ENCODE measurements around the gene CHRNA4. TPM values are rescaled to one million over a fixed set of nuclear protein-coding genes. Genes with fewer than 3 reads are reported as not detected.

CHRNA4 gene
- total RNA-seq, 1 experiment from 2014 or later = not detected

- no peak overlapping the region for H3K4me3 ChIP-seq
- H3K27me3 ChIP-seq = no peaks in the 10 kb centered on the region
- no peaks in the 10 kb centered on the region for H3K9me3 ChIP-seq
- DNase-seq = peak; percentile 44
- H3K36me3 ChIP-seq = no peaks in the 10 kb centered on the region
These were observed 44.6 kb downstream of the CHRNA4 start for GRCh38 chr20:63316502-63316921.

- Histone ChIP-seq H3K4me3 (no peak overlapping the region), H3K9me3 (no peaks in the 10 kb centered on the region), H3K27me3 (no peaks in the 10 kb centered on the region), H3K36me3 (no peaks in the 10 kb centered on the region)
- DNase-seq = peak; percentile 1
These were observed 45.2 kb downstream of the CHRNA4 start for GRCh38 chr20:63315731-63316491.

- peak; percentile 0 for DNase-seq
- H3K9me3 ChIP-seq = no peaks in the 10 kb centered on the region
- no peak overlapping the region for H3K4me3 ChIP-seq
- H3K27me3 ChIP-seq = no peaks in the 10 kb centered on the region
- no peaks in the 10 kb centered on the region for H3K36me3 ChIP-seq
These were observed 45.9 kb downstream of the CHRNA4 start for GRCh38 chr20:63315240-63315689.

GRCh38 chr20:63314566-63315239 is 46.4 kb downstream of the CHRNA4 start:
- no peaks in the 10 kb centered on the region for H3K9me3 ChIP-seq
- no peak for DNase-seq
- no peaks in the 10 kb centered on the region for H3K36me3 ChIP-seq
- H3K27me3 ChIP-seq = no peaks in the 10 kb centered on the region
- H3K4me3 ChIP-seq = no peak overlapping the region

- Histone ChIP-seq H3K9me3 (no peaks in the 10 kb centered on the region), H3K4me3 (no peak overlapping the region), H3K27me3 (peaks cover under 1% of the 10 kb centered on the region; the same call in 1 of the 2 replicates), H3K36me3 (no peaks in the 10 kb centered on the region)
- DNase-seq = no peak
These were observed 47.1 kb downstream of the CHRNA4 start for GRCh38 chr20:63314015-63314471.

- Histone ChIP-seq H3K9me3 (no peaks in the 10 kb centered on the region), H3K36me3 (no peaks in the 10 kb centered on the region), H3K4me3 (no peak overlapping the region), H3K27me3 (peaks cover 3% of the 10 kb centered on the region; the same call in 1 of the 2 replicates)
- DNase-seq = no peak
These were observed 47.7 kb downstream of the CHRNA4 start for GRCh38 chr20:63313349-63314014.

GRCh38 chr20:63312690-63313348 is 48.3 kb downstream of the CHRNA4 start:
- no peak for DNase-seq

GRCh38 chr20:63312273-63312672 is 48.9 kb downstream of the CHRNA4 start:
- H3K4me3 ChIP-seq = no peak overlapping the region
- no peak for DNase-seq
- H3K27me3 ChIP-seq = peaks cover 8% of the 10 kb centered on the region; the same call in 1 of the 2 replicates
- H3K36me3 ChIP-seq = no peaks in the 10 kb centered on the region
- H3K9me3 ChIP-seq = no peaks in the 10 kb centered on the region

More at GRCh38 chr20:63312690-63313348, 48.3 kb downstream of the CHRNA4 start:
- peaks cover 8% of the 10 kb centered on the region; the same call in 1 of the 2 replicates for H3K27me3 ChIP-seq
- H3K36me3 ChIP-seq = no peaks in the 10 kb centered on the region
- no peak overlapping the region for H3K4me3 ChIP-seq
- no peaks in the 10 kb centered on the region for H3K9me3 ChIP-seq

- Histone ChIP-seq H3K9me3 (no peaks in the 10 kb centered on the region), H3K36me3 (no peaks in the 10 kb centered on the region), H3K4me3 (no peak overlapping the region), H3K27me3 (peaks cover 8% of the 10 kb centered on the region; the same call in 1 of the 2 replicates)
- no peak for DNase-seq
These were observed 49.3 kb downstream of the CHRNA4 start for GRCh38 chr20:63311833-63312243.

GRCh38 chr20:63311186-63311832 is 49.8 kb downstream of the CHRNA4 start:
- Histone ChIP-seq H3K4me3 (no peak overlapping the region), H3K9me3 (no peaks in the 10 kb centered on the region), H3K27me3 (peaks cover 10% of the 10 kb centered on the region; the same call in 1 of the 2 replicates), H3K36me3 (no peaks in the 10 kb centered on the region)
- no peak for DNase-seq

GRCh38 chr20:63310265-63310991 is 50.7 kb downstream of the CHRNA4 start:
- H3K27me3 ChIP-seq = peaks cover 15% of the 10 kb centered on the region
- H3K9me3 ChIP-seq = no peaks in the 10 kb centered on the region
- DNase-seq = peak; percentile 74
- no peaks in the 10 kb centered on the region for H3K36me3 ChIP-seq
- no peak overlapping the region for H3K4me3 ChIP-seq

GRCh38 chr20:63309261-63310071 is 51.7 kb downstream of the CHRNA4 start:
- Histone ChIP-seq H3K27me3 (peaks cover 20% of the 10 kb centered on the region), H3K9me3 (no peaks in the 10 kb centered on the region), H3K36me3 (no peaks in the 10 kb centered on the region), H3K4me3 (no peak overlapping the region)
- peak; percentile 57 for DNase-seq

GRCh38 chr20:63308218-63308911 is 52.8 kb downstream of the CHRNA4 start:
- Histone ChIP-seq H3K4me3 (no peak overlapping the region), H3K9me3 (no peaks in the 10 kb centered on the region), H3K36me3 (no peaks in the 10 kb centered on the region), H3K27me3 (peaks cover 20% of the 10 kb centered on the region)
- no peak for DNase-seq

GRCh38 chr20:63307538-63308217 is 53.5 kb downstream of the CHRNA4 start:
- H3K9me3 ChIP-seq = no peaks in the 10 kb centered on the region
- H3K4me3 ChIP-seq = no peak overlapping the region
- H3K27me3 ChIP-seq = peaks cover 20% of the 10 kb centered on the region
- H3K36me3 ChIP-seq = no peaks in the 10 kb centered on the region
- DNase-seq = no peak
